ENCODE data around the gene POU2F1. TPM values are rescaled to one million over a fixed set of nuclear protein-coding genes. Genes with fewer than 3 reads are reported as not detected.

The POU2F1 gene
- total RNA-seq, 1 donor from 2014 or later = 17.2 TPM

DNA sequence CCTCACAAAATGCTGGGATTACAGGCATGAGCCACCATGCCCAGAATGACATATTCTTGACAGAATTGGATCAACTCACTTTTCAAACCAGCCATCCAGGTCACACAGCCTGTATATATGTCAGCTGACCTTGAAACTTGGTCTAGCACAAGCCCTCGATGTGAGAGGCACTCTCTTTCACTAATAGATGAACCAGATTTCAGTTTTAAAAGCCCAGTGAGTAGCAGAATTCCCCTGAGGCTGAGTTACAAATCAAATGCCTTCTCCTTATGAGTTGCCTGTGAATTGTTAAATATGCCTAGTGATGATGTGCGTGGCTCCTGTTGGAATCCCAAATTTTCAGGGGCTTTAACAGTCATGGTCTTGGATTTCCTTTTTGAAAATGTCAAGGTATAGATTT is 208.9 kb downstream of the POU2F1 start:
- Mint-ChIP-seq H3K4me1 (peaks cover 11% of the 10 kb centered on the region), H3K36me3 (ENCODE audit: low read depth) (peaks cover 32% of the 10 kb centered on the region), H3K27me3 (no peaks in the 10 kb centered on the region), H3K4me3 (no peak overlapping the region), H3K27ac (no peak overlapping the region), H3K9me3 (no peaks in the 10 kb centered on the region)
- DNase-seq = no peak
- intact Hi-C loops (cut with micrococcal nuclease) = no loop called here

DNA sequence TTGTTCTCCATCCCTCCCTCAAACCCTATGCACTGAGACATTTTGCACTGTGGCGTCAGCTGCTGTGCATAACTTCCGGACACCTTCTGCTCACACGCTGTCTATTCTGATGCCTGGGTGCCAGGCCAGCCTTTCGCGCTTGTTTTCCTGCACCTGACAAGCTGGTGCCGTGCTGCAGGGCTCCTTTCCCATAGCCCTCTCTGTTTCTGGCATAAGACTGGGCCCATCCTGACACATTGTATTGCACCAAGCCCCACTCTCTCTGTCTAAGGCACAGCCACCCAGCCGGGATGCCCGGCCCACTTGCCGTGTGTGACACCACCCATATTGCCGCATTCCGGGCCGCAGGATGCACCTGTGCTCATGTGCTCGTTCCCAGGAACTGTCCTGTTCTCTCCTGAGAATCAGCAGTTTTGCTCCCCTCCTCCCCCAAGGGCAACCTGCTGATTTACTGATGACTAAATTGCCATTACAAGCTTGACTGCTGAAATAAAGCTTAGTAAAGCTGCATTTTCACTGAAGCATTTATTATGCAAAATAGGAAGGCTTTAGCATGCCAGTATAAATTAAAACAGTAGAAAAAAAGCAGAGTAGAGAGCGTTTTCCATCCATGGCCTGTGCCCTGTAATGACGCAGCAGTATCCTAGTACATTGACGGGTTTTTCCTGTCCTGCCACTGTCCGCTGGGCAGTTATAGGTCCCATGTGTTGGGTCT is 209.6 kb downstream of the POU2F1 start:
- intact Hi-C loops (cut with micrococcal nuclease) = no loop called here

DNA sequence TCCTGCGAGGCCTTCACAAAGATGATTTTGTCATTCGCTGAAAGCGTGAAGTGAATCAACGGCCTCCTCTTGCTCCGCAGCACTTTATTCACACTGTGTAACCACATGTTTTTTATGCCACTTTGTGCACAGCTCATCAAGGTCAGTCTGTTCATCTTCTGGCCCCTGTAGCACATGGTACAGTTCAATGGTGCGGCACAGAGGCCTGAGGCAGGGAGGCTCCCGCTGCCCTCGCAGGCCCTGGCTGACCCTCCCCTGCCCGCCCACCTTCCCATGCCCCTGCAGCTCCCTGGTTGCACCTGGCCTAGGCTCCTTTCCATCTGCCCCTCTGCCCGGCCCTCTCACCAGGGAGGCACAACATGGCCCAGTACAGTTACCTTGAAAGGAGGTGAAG is 210.2 kb downstream of the POU2F1 start:
- Mint-ChIP-seq H3K27me3 (no peaks in the 10 kb centered on the region), H3K9me3 (no peaks in the 10 kb centered on the region), H3K27ac (peak overlapping the region; percentile 1), H3K36me3 (ENCODE audit: low read depth) (peaks cover 38% of the 10 kb centered on the region), H3K4me3 (no peak overlapping the region), H3K4me1 (peaks cover 17% of the 10 kb centered on the region)
- intact Hi-C loops (cut with micrococcal nuclease) = no loop called here
- peak; percentile 47 for DNase-seq

More for the DNA sequence above, 209.6 kb downstream of the POU2F1 start:
- peak overlapping the region; percentile 49 for H3K27ac Mint-ChIP-seq
- peak; percentile 60 for DNase-seq
- peaks cover 34% of the 10 kb centered on the region for H3K36me3 Mint-ChIP-seq (ENCODE audit: low read depth)
- no peaks in the 10 kb centered on the region for H3K9me3 Mint-ChIP-seq
- no peak overlapping the region for H3K4me3 Mint-ChIP-seq
- no peaks in the 10 kb centered on the region for H3K27me3 Mint-ChIP-seq
- H3K4me1 Mint-ChIP-seq = peaks cover 13% of the 10 kb centered on the region

DNA sequence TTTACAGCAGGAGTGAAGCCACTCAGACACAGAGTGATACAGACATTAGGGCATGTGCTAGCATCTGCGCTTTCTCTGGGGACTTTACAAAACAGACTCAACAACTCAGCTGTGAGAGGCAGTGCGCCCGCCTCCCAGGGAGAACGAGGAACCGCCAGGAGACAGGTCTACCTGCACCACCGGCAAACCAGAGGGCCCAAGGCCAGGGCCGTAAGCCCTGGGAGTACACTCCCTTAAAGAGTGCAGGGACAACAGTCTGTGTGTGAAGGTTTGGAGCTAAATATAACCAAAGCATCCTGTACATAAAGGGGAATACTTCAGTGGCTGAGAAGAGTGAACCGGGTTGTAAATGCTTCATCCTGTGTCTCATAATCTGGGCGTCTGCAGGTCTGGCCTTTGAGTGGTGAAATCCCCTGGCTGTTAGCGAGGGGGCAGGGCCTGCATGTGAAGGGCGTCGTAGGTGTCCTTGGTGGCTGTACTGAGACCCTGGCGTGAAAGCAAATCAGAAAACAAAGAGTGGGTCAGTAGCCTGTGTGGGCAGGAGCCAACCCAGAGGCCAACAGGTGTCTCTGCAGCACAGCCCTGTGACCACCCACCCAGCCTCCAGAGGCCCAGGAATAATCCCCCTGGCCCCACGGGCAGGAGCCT is 210.7 kb downstream of the POU2F1 start:
- H3K36me3 Mint-ChIP-seq (ENCODE audit: low read depth) = peaks cover 43% of the 10 kb centered on the region
- DNase-seq = peak; percentile 57
- no peaks in the 10 kb centered on the region for H3K9me3 Mint-ChIP-seq
- no peaks in the 10 kb centered on the region for H3K27me3 Mint-ChIP-seq
- no peak overlapping the region for H3K4me3 Mint-ChIP-seq
- peaks cover 23% of the 10 kb centered on the region for H3K4me1 Mint-ChIP-seq
- intact Hi-C loops (cut with micrococcal nuclease) = no loop called here
- peak overlapping the region; percentile 1 for H3K27ac Mint-ChIP-seq

DNA sequence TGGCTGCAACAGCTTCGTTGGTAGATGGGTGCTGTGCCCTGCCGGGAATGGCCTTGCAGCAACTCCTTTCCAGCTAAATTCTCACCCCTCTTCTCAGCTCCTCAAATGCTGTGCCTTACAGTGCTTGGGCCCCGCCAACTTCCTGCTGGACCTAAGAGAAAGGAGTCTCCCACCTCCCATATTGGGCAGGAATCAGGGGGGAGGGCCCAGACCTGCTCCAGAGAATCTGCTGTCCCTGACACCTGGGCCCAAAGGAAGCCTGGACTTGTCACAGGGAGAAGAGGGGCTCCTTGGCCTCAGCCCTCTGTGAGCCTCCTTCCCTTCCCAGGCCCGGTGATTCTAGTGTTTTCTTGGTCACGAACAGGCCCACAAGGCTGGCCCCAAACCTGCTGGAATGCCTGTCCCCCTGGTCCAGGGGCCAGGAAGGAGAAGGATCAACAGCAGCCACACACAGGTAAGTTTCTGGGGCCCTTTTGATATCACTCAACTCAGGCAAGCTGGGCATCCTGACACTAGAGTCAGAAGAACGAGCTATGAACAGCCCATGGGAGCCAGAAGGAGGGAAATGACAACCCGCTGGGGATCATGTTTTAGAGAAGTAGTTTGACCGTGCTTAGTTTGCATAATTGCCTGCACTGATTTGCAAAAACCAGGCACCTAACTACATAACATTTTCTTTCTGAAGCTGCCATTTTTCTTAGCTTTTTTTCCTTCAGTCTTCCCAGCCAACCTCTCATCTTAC is 211.4 kb downstream of the POU2F1 start:
- Mint-ChIP-seq H3K27me3 (no peaks in the 10 kb centered on the region), H3K9me3 (no peaks in the 10 kb centered on the region), H3K4me3 (no peak overlapping the region), H3K27ac (no peak overlapping the region), H3K36me3 (ENCODE audit: low read depth) (peaks cover 50% of the 10 kb centered on the region), H3K4me1 (peaks cover 25% of the 10 kb centered on the region)
- intact Hi-C loops (cut with micrococcal nuclease) = no loop called here
- DNase-seq = no peak

DNA sequence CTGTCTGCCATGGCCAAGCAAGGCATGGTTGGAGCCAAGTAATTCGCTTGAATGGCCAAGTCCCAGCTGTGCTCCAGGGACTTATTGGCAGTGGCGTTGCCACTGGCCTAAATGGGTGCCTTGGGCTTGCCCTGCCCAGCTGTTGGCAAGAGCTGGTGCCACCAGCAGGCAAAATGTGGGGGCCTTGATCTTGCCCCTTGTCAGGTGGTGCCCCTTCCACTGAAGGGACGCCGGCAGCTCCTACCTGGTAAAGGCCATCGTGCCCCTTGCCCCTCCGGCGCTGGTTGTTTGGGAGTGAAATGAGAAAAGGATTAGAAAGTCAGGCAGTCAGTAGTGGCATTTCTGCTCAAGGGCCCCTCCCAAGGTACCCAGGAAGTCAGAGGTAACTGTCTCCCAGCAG is 212.1 kb downstream of the POU2F1 start:
- Mint-ChIP-seq H3K4me1 (peaks cover 27% of the 10 kb centered on the region), H3K36me3 (ENCODE audit: low read depth) (peaks cover 54% of the 10 kb centered on the region), H3K27me3 (no peaks in the 10 kb centered on the region), H3K4me3 (no peak overlapping the region), H3K27ac (no peak overlapping the region), H3K9me3 (no peaks in the 10 kb centered on the region)
- DNase-seq = no peak
- intact Hi-C loops (cut with micrococcal nuclease) = no loop called here

DNA sequence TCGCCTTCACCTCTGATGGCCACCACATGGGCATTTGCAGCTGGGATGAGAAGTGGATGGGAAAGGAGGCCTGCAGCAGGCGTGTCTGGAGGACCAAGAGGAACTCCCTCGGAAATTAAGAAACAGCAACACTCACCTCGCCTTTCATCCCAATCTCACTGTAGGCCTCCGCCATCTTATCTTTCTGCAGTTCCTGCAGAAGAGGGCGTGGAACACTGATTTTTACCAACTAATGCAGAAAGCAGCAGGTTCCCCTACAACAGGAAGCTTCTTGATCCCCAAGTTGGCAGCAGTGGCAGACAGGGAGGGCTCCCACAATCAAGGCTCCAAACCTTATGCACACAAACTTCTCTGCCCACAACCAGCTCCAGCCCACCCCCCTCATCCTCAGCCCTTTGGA is 213.2 kb downstream of the POU2F1 start:
- DNase-seq = peak; percentile 52
- intact Hi-C loops (cut with micrococcal nuclease) = no loop called here
- Mint-ChIP-seq H3K27me3 (no peaks in the 10 kb centered on the region), H3K4me1 (peaks cover 34% of the 10 kb centered on the region), H3K27ac (peak overlapping the region; percentile 59), H3K36me3 (ENCODE audit: low read depth) (peaks cover 62% of the 10 kb centered on the region), H3K4me3 (no peak overlapping the region), H3K9me3 (no peaks in the 10 kb centered on the region)

DNA sequence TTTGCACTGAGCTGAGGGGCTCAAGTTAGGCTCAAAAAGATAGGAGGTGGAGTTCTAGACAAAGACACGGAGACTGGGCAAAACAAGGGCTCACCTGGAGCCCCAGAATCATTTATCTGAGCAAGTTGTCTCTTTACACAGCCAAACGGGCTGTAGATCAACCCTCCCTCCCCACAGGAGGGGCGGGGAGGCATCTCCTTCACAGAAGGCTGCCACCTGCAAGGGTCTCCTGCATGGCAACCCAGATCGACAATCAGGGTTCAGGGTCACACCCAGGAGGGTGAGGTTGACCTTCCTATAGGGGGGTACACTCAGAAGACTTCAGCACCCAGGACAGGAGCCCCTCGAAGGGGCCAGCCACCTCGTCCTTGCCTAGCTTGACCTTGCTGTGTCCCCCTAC is 213.6 kb downstream of the POU2F1 start:
- peak overlapping the region; percentile 59 for H3K27ac Mint-ChIP-seq
- intact Hi-C loops (cut with micrococcal nuclease) = no loop called here
- no peak overlapping the region for H3K4me3 Mint-ChIP-seq

DNA sequence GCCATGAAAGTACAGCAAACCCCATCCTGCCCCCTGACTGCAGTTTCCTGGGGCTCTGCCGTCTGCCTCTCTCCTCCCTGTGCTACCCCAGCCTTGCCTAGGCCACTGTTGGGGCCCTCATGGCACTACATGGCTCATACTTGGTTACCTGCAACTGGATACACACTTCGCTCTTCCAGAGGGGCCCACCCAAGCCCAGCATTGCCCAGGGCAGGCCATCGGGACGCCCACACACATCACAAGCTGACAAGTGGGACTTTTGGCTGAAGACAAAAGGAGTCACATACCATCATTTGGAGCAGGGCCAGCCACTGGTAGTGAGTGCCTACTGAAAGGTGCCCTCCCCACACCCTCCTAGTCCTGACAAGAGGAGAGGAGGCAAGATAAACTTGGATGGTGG is 214.8 kb downstream of the POU2F1 start:
- DNase-seq = peak; percentile 55
- peak overlapping the region; percentile 78 for H3K27ac Mint-ChIP-seq
- no peaks in the 10 kb centered on the region for H3K9me3 Mint-ChIP-seq
- H3K27me3 Mint-ChIP-seq = no peaks in the 10 kb centered on the region
- peaks cover 67% of the 10 kb centered on the region for H3K36me3 Mint-ChIP-seq (ENCODE audit: low read depth)
- intact Hi-C loops (cut with micrococcal nuclease) = no loop called here
- H3K4me3 Mint-ChIP-seq = no peak overlapping the region
- H3K4me1 Mint-ChIP-seq = peaks cover 38% of the 10 kb centered on the region

More for the DNA sequence above, 213.6 kb downstream of the POU2F1 start:
- H3K27me3 Mint-ChIP-seq = no peaks in the 10 kb centered on the region
- peak; percentile 51 for DNase-seq
- peaks cover 34% of the 10 kb centered on the region for H3K4me1 Mint-ChIP-seq
- no peaks in the 10 kb centered on the region for H3K9me3 Mint-ChIP-seq
- peaks cover 64% of the 10 kb centered on the region for H3K36me3 Mint-ChIP-seq (ENCODE audit: low read depth)

DNA sequence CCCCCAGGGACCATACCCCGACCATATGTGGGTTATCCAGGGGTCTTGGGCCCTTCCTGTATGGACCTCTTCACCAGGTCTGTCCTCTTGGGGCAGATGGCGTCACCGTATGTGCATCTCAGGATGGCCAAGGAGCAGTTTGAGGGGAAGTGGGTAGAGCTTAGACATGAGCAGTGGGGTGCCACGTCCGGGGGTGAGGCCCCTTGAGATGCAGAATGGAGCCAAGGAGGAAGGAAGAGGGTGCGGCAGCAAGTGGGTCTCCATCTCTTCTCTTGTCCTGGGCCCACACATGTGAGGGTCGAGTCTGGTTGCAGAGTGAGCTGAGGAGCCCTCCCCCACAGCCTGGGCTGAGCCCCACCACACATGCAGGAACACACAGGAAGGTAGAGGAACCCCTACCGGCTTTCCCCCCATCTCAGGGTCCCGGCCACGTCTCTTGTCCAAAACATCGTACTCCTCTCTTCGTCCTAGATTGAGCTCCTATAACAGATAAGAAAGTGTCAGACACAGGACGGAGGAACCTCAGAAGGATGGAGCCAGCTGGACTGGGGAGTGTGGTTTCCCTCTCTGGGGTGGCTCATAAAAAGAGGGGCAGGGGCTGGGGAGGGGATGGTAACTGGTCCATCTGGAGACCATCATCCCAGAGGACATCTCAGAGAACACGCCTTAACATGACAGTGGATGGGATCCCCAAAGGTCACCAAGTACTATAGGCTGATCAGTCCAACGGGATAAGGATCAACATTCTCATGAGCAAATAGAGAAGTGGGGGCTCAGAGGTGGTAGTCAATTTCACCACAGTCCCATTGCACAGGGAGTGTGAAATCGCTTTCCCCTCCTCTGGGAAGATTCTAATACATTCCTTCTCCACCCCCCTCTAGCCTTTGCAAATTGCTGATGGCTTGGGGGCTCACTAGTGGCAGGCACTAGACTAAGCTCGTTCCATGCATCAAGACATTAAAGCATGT is 217.8 kb downstream of the POU2F1 start:
- H3K27me3 Mint-ChIP-seq = no peaks in the 10 kb centered on the region
- intact Hi-C loops (cut with micrococcal nuclease) = no loop called here
- H3K36me3 Mint-ChIP-seq (ENCODE audit: low read depth) = peaks cover 68% of the 10 kb centered on the region
- no peaks in the 10 kb centered on the region for H3K9me3 Mint-ChIP-seq
- peaks cover 58% of the 10 kb centered on the region for H3K4me1 Mint-ChIP-seq
- H3K27ac Mint-ChIP-seq = peak overlapping the region; percentile 60
- H3K4me3 Mint-ChIP-seq = peak overlapping the region; percentile 31
- no peak for DNase-seq

DNA sequence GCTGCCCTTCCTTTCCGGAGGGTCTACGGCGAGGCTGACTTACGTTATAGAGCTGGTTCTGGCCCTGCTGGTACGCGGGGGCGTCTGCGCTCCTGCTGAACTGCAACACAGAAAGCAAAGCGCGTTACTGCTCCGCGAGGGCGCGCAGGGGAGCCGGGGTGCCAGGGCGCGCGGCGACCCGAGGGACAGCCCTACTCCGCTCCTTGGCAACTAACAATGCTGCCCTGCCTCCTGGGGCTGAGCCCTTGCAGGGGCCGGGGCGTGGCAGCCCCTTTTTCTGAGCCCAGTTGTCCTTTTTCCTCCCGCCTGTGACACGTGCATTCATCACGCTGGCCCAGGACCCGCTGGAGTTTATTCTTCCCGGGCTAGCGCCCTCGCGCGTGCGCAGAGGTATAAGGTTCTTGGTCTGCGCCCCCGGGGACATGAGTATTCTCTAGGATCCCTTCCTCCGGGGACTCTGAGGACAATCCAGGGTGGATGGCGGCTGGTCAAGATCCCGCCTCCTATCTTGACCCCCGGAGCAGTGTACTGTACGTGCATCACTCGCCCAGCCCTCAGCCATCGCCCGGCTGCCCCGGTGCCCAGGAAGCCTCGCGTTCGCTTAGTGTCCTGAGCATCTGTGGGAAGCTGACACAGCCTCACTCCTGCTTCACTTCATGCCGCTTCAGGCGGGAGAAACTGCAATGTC is 218.8 kb downstream of the POU2F1 start:
- H3K27me3 Mint-ChIP-seq = no peaks in the 10 kb centered on the region
- no peak for DNase-seq
- no peaks in the 10 kb centered on the region for H3K9me3 Mint-ChIP-seq
- no peak overlapping the region for H3K4me3 Mint-ChIP-seq
- peak overlapping the region; percentile 13 for H3K27ac Mint-ChIP-seq
- peaks cover 65% of the 10 kb centered on the region for H3K4me1 Mint-ChIP-seq
- H3K36me3 Mint-ChIP-seq (ENCODE audit: low read depth) = peaks cover 64% of the 10 kb centered on the region
- intact Hi-C loops (cut with micrococcal nuclease) = no loop called here

DNA sequence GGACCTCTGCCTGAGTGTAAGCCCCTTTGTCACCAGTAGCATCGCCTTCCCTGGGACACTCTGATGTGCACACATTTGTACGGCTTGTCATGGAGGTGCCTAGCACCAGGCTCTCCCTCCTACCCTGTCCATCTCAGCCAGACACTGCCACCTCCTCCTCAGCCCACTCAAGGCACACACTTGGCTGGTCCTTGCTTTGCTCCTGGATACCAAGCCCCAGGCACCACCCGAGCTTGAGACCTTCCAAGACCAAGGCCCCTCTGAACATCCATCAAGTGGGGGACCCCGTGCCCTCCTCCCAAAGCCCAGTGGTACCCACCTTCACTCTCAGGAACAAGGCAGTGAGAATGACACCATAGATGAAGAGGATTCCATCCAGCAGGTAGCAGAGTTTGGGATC is 219.7 kb downstream of the POU2F1 start:
- H3K27ac Mint-ChIP-seq = peak overlapping the region; percentile 64
- H3K27me3 Mint-ChIP-seq = no peaks in the 10 kb centered on the region
- H3K4me3 Mint-ChIP-seq = no peak overlapping the region
- no peak for DNase-seq
- intact Hi-C loops (cut with micrococcal nuclease) = loop anchor here (5.0 kb wide), 1 partner anchor 38 kb away; no protein-coding TSS in a partner anchor
- peaks cover 64% of the 10 kb centered on the region for H3K36me3 Mint-ChIP-seq (ENCODE audit: low read depth)
- no peaks in the 10 kb centered on the region for H3K9me3 Mint-ChIP-seq
- peaks cover 68% of the 10 kb centered on the region for H3K4me1 Mint-ChIP-seq

DNA sequence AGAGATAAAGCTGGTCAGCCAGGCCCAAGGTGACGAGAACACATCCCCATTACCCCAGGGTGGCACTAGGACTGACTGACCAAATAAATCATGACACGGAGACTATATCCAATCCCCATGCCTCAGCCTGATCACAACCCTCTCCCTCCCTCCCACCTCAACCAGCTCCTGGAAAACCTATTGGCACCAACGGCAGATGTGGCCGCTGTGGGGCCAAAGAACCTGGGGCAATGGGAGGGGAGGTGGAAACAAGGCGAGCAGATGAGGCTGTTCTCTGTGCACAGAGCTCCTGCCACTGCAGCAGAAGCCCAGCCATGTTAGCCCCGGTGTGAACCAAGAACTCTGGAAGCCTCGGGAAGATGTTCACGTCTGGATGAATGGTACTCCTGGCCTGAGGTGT is 220.1 kb downstream of the POU2F1 start:
- Mint-ChIP-seq H3K4me1 (peaks cover 69% of the 10 kb centered on the region), H3K9me3 (no peaks in the 10 kb centered on the region), H3K4me3 (no peak overlapping the region), H3K27me3 (no peaks in the 10 kb centered on the region), H3K27ac (no peak overlapping the region), H3K36me3 (ENCODE audit: low read depth) (peaks cover 64% of the 10 kb centered on the region)
- intact Hi-C loops (cut with micrococcal nuclease) = loop anchor here (5.0 kb wide), 1 partner anchor 38 kb away; no protein-coding TSS in a partner anchor
- DNase-seq = no peak

All from activated CD4-positive, alpha-beta T cell treated with anti-CD3 and anti-CD28 coated beads, Interleukin-2, amount 10 ng/mL, durations not matched to agents 24 days and 14 days (primary cell).